ENCODE data around the gene OR5H2.
"Not testable (repeated sequence)": the region's sequence is repeated elsewhere in the genome, so short reads cannot be mapped to it uniquely, and the experiment has no call there.

The OR5H2 gene

GRCh38 chr3:98282205-98282604 lies at the start of gene OR5H2:
Gene OR5H2, plus strand, starts transcription at chr3:98282505. Its CDS starts 398 bp downstream, at chr3:98282903.
- no peaks in the 10 kb centered on the region for H3K9me3 ChIP-seq (ENCODE audit: control insufficient read depth, insufficient read depth, low read length)
- H3K9ac ChIP-seq (ENCODE audit: low read depth, low read length) = no peak within 1 kb of the TSS
- H3K4me3 ChIP-seq (ENCODE audit: low read depth, low read length) = no peak within 1 kb of the TSS
- H3K36me3 ChIP-seq (ENCODE audit: control insufficient read depth, insufficient read depth, low read length) = no peaks in the 10 kb centered on the region
- no peaks in the 10 kb centered on the region for H3K27me3 ChIP-seq (ENCODE audit: control insufficient read depth, insufficient read depth, low read length)
- no peaks in the 10 kb centered on the region for H3K4me1 ChIP-seq (ENCODE audit: control insufficient read depth, insufficient read depth, low read length)

GRCh38 chr3:98233468-98233867 lies 48.8 kb upstream of the OR5H2 start:
- no peak overlapping the region for H3K4me3 ChIP-seq (ENCODE audit: low read depth, low read length)
- H3K4me1 ChIP-seq (ENCODE audit: control insufficient read depth, insufficient read depth, low read length) = no peaks in the 10 kb centered on the region
- no peaks in the 10 kb centered on the region for H3K27me3 ChIP-seq (ENCODE audit: control insufficient read depth, insufficient read depth, low read length)
- H3K9me3 ChIP-seq (ENCODE audit: control insufficient read depth, insufficient read depth, low read length) = no peaks in the 10 kb centered on the region
- no peaks in the 10 kb centered on the region for H3K36me3 ChIP-seq (ENCODE audit: control insufficient read depth, insufficient read depth, low read length)
- H3K9ac ChIP-seq (ENCODE audit: low read depth, low read length) = no peak overlapping the region

DNA sequence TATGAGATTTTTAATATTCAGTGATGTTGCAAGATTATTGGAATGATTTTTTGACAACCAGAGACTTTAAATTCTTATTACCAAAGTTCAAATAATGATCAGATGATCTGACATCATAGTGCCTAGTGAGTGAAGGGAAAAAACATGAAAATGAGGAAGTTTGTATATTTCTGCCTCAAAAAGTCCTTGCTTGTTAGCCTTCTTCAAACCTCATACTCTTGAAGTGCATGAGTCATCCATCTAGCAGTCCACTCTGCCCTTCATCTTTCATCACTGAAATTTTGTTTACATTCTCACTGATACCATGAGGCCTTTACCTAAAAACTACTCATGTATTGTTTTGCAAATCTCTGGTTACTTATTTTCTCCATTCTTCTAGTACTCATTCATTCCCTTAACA lies 42.2 kb upstream of the OR5H2 start:
- no peak overlapping the region for H3K9ac ChIP-seq (ENCODE audit: low read depth, low read length)
- H3K36me3 ChIP-seq (ENCODE audit: control insufficient read depth, insufficient read depth, low read length) = no peaks in the 10 kb centered on the region
- no peak overlapping the region for H3K4me3 ChIP-seq (ENCODE audit: low read depth, low read length)
- no peaks in the 10 kb centered on the region for H3K9me3 ChIP-seq (ENCODE audit: control insufficient read depth, insufficient read depth, low read length)
- no peaks in the 10 kb centered on the region for H3K27me3 ChIP-seq (ENCODE audit: control insufficient read depth, insufficient read depth, low read length)
- H3K4me1 ChIP-seq (ENCODE audit: control insufficient read depth, insufficient read depth, low read length) = no peaks in the 10 kb centered on the region

GRCh38 chr3:98242155-98242554 lies 40.1 kb upstream of the OR5H2 start:
- H3K4me1 ChIP-seq (ENCODE audit: control insufficient read depth, insufficient read depth, low read length) = no peaks in the 10 kb centered on the region
- no peak overlapping the region for H3K4me3 ChIP-seq (ENCODE audit: low read depth, low read length)
- no peak overlapping the region for H3K9ac ChIP-seq (ENCODE audit: low read depth, low read length)
- H3K9me3 ChIP-seq (ENCODE audit: control insufficient read depth, insufficient read depth, low read length) = no peaks in the 10 kb centered on the region
- no peaks in the 10 kb centered on the region for H3K27me3 ChIP-seq (ENCODE audit: control insufficient read depth, insufficient read depth, low read length)
- no peaks in the 10 kb centered on the region for H3K36me3 ChIP-seq (ENCODE audit: control insufficient read depth, insufficient read depth, low read length)

DNA sequence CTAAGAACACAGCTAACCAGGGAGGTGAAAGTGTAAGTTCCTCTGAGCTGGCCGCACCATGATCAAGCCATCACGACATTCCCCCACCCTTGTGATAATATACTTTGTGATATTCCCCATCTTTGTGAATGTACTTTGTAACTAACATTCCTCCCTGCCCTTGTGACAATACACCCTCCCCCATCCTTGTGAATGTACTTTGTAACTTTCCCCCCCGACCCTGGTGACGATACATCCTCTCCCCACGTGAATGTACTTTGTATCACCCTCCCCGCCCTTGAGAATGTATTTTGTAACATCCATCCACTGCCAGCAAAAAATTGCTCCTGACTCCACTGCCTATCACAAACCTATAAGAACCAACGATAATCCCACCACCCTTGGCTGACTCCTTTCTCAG lies 38.5 kb upstream of the OR5H2 start:
- no peaks in the 10 kb centered on the region for H3K9me3 ChIP-seq (ENCODE audit: control insufficient read depth, insufficient read depth, low read length)
- no peaks in the 10 kb centered on the region for H3K27me3 ChIP-seq (ENCODE audit: control insufficient read depth, insufficient read depth, low read length)
- H3K4me1 ChIP-seq (ENCODE audit: control insufficient read depth, insufficient read depth, low read length) = no peaks in the 10 kb centered on the region
- no peak overlapping the region for H3K9ac ChIP-seq (ENCODE audit: low read depth, low read length)
- no peak overlapping the region for H3K4me3 ChIP-seq (ENCODE audit: low read depth, low read length)
- no peaks in the 10 kb centered on the region for H3K36me3 ChIP-seq (ENCODE audit: control insufficient read depth, insufficient read depth, low read length)

DNA sequence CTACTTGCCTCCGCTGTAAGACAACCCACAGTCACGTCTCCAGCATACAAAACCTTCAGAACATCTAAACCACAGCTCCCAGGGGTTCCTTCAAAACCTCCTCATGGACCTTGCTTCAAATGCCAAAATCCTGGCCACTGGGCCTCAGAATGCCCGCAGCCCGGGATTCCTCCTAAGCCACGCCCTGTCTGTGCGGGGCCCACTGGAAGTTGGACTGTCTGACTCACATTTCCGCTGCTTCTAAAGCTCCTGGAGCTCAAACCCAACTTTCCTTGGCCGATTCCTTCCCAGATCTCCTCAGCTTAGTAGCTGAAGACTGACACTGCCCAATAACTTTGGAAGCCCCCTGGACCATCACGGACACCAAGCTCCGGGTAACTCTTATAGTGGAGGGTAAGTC lies 36.2 kb upstream of the OR5H2 start:
- Histone ChIP-seq H3K36me3 (ENCODE audit: control insufficient read depth, insufficient read depth, low read length) (no peaks in the 10 kb centered on the region), H3K27me3 (ENCODE audit: control insufficient read depth, insufficient read depth, low read length) (no peaks in the 10 kb centered on the region), H3K9me3 (ENCODE audit: control insufficient read depth, insufficient read depth, low read length) (no peaks in the 10 kb centered on the region), H3K4me3 (ENCODE audit: low read depth, low read length) (no peak overlapping the region), H3K9ac (ENCODE audit: low read depth, low read length) (no peak overlapping the region), H3K4me1 (ENCODE audit: control insufficient read depth, insufficient read depth, low read length) (no peaks in the 10 kb centered on the region)

DNA sequence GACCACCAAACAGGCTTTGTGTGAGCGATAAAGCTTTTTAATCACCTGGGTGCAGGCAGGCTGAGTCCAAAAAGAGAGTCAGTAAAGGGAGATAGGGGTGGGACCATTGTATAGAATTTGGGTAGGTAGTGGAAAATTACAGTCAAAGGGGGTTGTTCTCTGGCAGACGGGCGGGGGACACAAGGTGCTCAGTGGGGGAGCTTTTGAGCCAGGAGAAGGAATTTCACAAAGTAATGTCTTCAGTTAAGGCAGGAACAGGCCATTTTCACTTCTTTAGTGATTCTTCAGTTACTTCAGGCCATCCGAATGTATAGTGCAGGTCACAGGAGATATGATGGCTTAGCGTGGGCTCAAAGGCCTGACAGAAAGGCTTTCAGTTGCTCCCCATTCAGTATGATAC lies 26.3 kb upstream of the OR5H2 start:
- not testable (repeated sequence) for H3K27me3 ChIP-seq (ENCODE audit: control insufficient read depth, insufficient read depth, low read length); H3K9me3 ChIP-seq (ENCODE audit: control insufficient read depth, insufficient read depth, low read length); H3K36me3 ChIP-seq (ENCODE audit: control insufficient read depth, insufficient read depth, low read length); H3K4me1 ChIP-seq (ENCODE audit: control insufficient read depth, insufficient read depth, low read length); H3K9ac ChIP-seq (ENCODE audit: low read depth, low read length); H3K4me3 ChIP-seq (ENCODE audit: low read depth, low read length)

DNA sequence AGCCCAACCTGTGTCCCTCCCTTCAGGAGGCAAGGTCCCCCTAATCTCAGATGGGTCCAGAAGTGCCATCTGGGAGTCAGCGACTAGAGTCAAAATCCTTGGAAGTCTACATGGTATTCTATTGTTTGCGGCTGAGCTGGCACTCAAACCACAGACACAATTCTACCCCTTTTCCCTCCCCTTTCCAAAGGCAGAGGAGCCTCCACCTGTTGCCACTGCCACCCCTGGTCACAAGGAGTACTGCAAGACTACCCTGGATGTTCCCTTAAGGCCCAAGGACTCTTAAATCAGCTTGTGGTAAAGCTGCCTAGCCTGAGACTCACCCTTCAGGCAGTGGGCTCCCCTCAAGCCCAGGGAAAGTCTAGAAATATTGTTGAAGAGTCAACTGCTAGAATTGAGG lies 22.6 kb upstream of the OR5H2 start:
- Histone ChIP-seq H3K27me3 (ENCODE audit: control insufficient read depth, insufficient read depth, low read length) (no peaks in the 10 kb centered on the region), H3K9ac (ENCODE audit: low read depth, low read length) (no peak overlapping the region), H3K9me3 (ENCODE audit: control insufficient read depth, insufficient read depth, low read length) (no peaks in the 10 kb centered on the region), H3K4me1 (ENCODE audit: control insufficient read depth, insufficient read depth, low read length) (no peaks in the 10 kb centered on the region), H3K36me3 (ENCODE audit: control insufficient read depth, insufficient read depth, low read length) (no peaks in the 10 kb centered on the region), H3K4me3 (ENCODE audit: low read depth, low read length) (no peak overlapping the region)

DNA sequence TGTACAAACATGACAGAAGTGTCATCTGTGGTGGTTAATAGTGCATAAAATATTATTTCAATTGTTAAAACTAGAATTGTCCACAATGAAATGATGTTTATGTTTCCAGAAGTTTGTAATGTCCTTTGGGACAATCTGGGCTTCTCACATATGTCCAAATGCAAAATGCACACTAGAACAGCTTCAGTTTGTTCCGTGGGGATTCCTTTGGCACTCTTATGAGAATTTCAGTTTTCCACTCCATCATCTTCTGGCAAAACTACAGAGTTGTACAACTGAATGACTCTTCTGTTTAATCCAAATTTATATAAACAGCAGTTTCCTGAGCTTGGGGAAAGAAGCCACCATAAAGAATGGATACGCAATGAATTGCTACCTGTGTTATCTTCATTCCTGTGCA lies 20.3 kb upstream of the OR5H2 start:
- Histone ChIP-seq H3K36me3 (ENCODE audit: control insufficient read depth, insufficient read depth, low read length) (no peaks in the 10 kb centered on the region), H3K4me1 (ENCODE audit: control insufficient read depth, insufficient read depth, low read length) (no peaks in the 10 kb centered on the region), H3K4me3 (ENCODE audit: low read depth, low read length) (no peak overlapping the region), H3K27me3 (ENCODE audit: control insufficient read depth, insufficient read depth, low read length) (no peaks in the 10 kb centered on the region), H3K9me3 (ENCODE audit: control insufficient read depth, insufficient read depth, low read length) (no peaks in the 10 kb centered on the region), H3K9ac (ENCODE audit: low read depth, low read length) (no peak overlapping the region)

DNA sequence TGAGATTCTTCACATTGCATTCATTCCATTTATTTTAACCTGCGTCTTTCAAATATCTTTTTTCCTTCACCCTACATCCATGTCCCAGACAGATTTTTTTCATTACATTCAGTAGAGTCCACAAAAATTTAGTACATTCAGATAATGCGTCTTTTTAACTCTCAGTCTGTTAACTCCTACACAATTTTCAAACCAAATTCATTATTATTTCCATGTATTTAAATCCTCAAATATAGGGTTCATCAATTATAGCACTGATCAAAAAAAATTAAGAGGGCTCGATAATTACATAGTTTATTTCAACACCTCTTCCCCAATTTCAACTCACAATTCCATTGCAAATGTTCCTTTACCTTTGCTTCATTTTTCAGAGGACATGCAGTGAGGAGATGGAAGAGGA lies 18.4 kb upstream of the OR5H2 start, which contains the start of gene OR5H6:
TSS of gene OR5H6 (plus strand) at position 301 of the 400 bp plus-strand sequence. CDS start at position 390, 89 bp downstream.
- no peaks in the 10 kb centered on the region for H3K36me3 ChIP-seq (ENCODE audit: control insufficient read depth, insufficient read depth, low read length)
- H3K27me3 ChIP-seq (ENCODE audit: control insufficient read depth, insufficient read depth, low read length) = no peaks in the 10 kb centered on the region
- H3K4me3 ChIP-seq (ENCODE audit: low read depth, low read length) = no peak within 1 kb of the TSS
- H3K9me3 ChIP-seq (ENCODE audit: control insufficient read depth, insufficient read depth, low read length) = no peaks in the 10 kb centered on the region
- no peak within 1 kb of the TSS for H3K9ac ChIP-seq (ENCODE audit: low read depth, low read length)
- H3K4me1 ChIP-seq (ENCODE audit: control insufficient read depth, insufficient read depth, low read length) = no peaks in the 10 kb centered on the region

- Histone ChIP-seq H3K4me1 (ENCODE audit: control insufficient read depth, insufficient read depth, low read length) (no peaks in the 10 kb centered on the region), H3K36me3 (ENCODE audit: control insufficient read depth, insufficient read depth, low read length) (no peaks in the 10 kb centered on the region), H3K9ac (ENCODE audit: low read depth, low read length) (no peak overlapping the region), H3K4me3 (ENCODE audit: low read depth, low read length) (no peak overlapping the region), H3K27me3 (ENCODE audit: control insufficient read depth, insufficient read depth, low read length) (no peaks in the 10 kb centered on the region), H3K9me3 (ENCODE audit: control insufficient read depth, insufficient read depth, low read length) (no peaks in the 10 kb centered on the region)
Observed at GRCh38 chr3:98269846-98270245, 12.5 kb upstream of the OR5H2 start.

DNA sequence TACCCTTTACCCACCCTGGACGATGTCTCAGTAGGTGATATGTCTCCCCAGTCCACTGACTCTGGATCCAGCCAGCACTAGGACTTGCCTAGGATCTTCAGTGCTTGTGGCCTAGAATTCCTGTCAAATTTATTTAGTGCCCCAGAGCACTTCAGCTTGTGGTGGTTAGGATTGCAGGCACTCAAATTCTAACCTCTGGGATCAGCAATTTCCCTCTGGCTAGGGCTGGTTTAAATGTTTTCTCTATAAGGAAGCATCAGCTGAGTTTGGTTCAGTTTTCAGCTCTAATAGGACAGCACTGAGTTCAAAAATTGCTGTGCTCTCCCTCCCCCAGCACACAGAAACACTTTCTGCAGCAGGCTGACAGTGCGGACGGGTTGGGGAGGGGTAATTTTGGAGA lies 10.2 kb upstream of the OR5H2 start:
- Histone ChIP-seq H3K27me3 (ENCODE audit: control insufficient read depth, insufficient read depth, low read length) (no peaks in the 10 kb centered on the region), H3K4me1 (ENCODE audit: control insufficient read depth, insufficient read depth, low read length) (no peaks in the 10 kb centered on the region), H3K36me3 (ENCODE audit: control insufficient read depth, insufficient read depth, low read length) (no peaks in the 10 kb centered on the region)

GRCh38 chr3:98274914-98275313 lies 7.4 kb upstream of the OR5H2 start:
- H3K9me3 ChIP-seq (ENCODE audit: control insufficient read depth, insufficient read depth, low read length) = no peaks in the 10 kb centered on the region
- H3K9ac ChIP-seq (ENCODE audit: low read depth, low read length) = no peak overlapping the region
- no peaks in the 10 kb centered on the region for H3K27me3 ChIP-seq (ENCODE audit: control insufficient read depth, insufficient read depth, low read length)
- no peak overlapping the region for H3K4me3 ChIP-seq (ENCODE audit: low read depth, low read length)
- no peaks in the 10 kb centered on the region for H3K36me3 ChIP-seq (ENCODE audit: control insufficient read depth, insufficient read depth, low read length)
- no peaks in the 10 kb centered on the region for H3K4me1 ChIP-seq (ENCODE audit: control insufficient read depth, insufficient read depth, low read length)

More for the DNA sequence above, 10.2 kb upstream of the OR5H2 start:
- Histone ChIP-seq H3K9ac (ENCODE audit: low read depth, low read length) (no peak overlapping the region), H3K4me3 (ENCODE audit: low read depth, low read length) (no peak overlapping the region), H3K9me3 (ENCODE audit: control insufficient read depth, insufficient read depth, low read length) (no peaks in the 10 kb centered on the region)
